Uterus (tissue), 2 donors: ENCODE results near the gene VPS35L.

ENCODE experiments used
- POLR2A ChIP-seq, 2 donors: fragments of 450-650 bp; IDR thresholded peaks; one replicate each; pipeline ENCODE4 v1.6.1; 2016; ENCODE audit warnings: antibody characterized with exemption in 2 of 2, mild to moderate bottlenecking in 1 of 2, moderate library complexity in 1 of 2
- TF ChIP-seq, protein P1 (sequence below), 4 experiments: fragments of 200-600 bp in 2 of 4; fragments of 450-650 bp in 2 of 4; sonication (generic) in 2 of 4; IDR thresholded peaks; one replicate each; pipeline ENCODE4 v1.5.1; 2016 to 2019; ENCODE audit warnings: antibody characterized with exemption in 4 of 4, mild to moderate bottlenecking in 2 of 4, moderate library complexity in 1 of 4

GRCh38 chr16:19744670-19745069, 189.2 kb downstream of the VPS35L start:
- no peak for TF ChIP-seq POLR2A (IDR thresholded peaks at IDR 0.05)
- TF ChIP-seq, protein P1, sequence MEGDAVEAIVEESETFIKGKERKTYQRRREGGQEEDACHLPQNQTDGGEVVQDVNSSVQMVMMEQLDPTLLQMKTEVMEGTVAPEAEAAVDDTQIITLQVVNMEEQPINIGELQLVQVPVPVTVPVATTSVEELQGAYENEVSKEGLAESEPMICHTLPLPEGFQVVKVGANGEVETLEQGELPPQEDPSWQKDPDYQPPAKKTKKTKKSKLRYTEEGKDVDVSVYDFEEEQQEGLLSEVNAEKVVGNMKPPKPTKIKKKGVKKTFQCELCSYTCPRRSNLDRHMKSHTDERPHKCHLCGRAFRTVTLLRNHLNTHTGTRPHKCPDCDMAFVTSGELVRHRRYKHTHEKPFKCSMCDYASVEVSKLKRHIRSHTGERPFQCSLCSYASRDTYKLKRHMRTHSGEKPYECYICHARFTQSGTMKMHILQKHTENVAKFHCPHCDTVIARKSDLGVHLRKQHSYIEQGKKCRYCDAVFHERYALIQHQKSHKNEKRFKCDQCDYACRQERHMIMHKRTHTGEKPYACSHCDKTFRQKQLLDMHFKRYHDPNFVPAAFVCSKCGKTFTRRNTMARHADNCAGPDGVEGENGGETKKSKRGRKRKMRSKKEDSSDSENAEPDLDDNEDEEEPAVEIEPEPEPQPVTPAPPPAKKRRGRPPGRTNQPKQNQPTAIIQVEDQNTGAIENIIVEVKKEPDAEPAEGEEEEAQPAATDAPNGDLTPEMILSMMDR (IDR thresholded peaks at IDR 0.05), result no peak
